HG02973 (cell line): ENCODE measurements around the gene TNFSF13B.
A peak's percentile ranks its signal among the peaks of the same experiment; 100 is the strongest.
"Not testable (repeated sequence)": the region's sequence is repeated elsewhere in the genome, so short reads cannot be mapped to it uniquely, and the experiment has no call there.

Experiments used
- ATAC-seq: cut with Tn5 transposase; IDR thresholded peaks from one replicate; pipeline ENCODE4 v1.9.1; 2021; ENCODE audit warnings: moderate library complexity; ENCODE audit not compliant: unreplicated experiment

Gene TNFSF13B

DNA sequence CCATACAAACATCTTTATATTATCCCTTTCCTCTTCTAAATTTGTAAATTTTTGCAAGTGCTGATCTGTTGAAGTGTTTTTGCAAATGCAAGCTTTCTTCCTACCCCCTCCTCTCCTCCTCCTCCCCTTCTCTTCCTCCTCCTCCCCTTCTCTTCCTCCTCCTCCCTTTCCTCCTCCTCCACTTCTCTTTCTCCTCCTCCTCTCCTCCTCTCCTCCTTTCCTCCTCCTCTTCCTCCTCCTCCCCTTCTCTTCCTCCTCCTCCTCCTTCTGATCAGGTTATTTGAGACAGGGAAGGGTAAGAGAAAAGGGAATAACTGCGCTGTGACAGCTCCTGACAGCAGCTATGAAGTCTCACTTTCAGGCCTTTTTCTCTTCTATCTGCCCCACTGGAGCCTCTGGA lies 8.9 kb downstream of the TNFSF13B start:
- ATAC-seq: no peak

DNA sequence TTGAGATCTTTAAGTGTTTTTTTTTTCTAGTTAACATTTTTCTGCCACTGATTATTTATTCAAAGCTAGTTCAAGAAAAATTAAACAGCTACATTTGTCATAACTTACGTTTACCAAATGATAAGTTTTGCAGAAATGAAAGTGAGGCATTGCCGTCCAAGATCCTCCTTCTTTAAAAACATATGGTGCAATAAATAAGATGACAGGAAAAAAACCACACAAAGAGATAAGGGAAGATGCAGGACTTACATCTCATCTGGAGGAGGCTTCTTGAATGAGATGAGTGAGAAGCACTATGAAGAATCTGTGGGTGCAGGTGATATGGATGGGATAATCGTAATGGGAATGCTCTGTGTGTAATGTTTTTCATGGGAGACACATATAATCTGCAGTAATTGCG lies 12.4 kb downstream of the TNFSF13B start:
- no peak for ATAC-seq

DNA sequence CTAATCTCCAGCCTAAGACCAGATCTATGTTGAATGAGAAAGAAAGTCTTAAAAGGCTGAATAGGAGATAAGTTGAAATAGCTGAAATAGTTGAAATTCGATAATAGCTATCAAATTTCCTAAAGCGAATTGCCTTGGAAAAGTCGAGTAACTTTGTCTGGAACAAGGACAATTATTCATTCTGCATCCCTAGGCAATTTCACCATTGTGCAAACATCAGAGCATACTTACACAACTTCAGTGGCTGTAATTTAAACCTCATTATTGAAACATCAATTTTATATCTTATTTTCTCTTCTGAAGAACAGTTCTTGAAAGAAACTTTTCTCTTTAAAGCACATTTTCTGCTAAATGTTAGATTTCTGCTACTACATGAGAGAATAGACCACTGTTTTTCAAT lies 13.6 kb downstream of the TNFSF13B start:
- ATAC-seq: no peak

DNA sequence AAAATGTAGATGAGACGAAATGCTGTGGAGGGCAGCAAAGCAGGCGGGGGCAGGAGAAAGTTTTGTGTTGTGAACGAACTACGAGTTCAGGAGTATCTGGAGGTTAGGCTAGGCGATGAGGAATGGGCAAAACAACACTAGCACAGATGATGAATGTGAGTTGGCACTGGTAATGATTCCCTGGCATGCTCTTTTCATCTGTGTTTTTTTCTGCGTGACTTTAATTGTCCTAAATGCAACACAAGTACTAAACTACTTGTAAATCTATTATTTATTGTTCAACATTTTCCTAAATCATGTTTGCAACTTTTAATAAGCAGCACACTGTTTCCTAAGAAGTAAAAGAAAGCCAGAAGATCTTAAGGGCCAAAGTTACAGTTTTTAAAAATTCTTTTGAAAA lies 19.2 kb downstream of the TNFSF13B start:
- ATAC-seq: no peak

DNA sequence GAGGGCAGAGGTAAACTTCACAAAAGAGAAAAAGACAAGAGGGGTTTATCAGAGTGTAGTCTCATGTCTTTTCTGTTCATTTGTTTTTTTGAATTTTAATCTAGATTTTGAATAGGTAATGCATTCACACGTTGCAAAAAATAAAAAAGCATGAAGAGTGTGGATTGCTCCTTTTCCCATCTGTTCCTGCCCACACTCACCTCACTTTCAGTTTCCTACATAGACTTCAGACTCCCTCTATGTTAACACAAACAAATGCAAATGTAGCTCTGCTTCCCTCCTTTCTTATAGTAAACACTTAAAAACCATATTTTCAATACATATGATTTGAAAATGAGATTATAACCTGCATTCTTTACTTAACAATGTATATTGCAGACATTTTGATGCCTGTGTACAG lies 20.3 kb downstream of the TNFSF13B start:
- no peak for ATAC-seq

DNA sequence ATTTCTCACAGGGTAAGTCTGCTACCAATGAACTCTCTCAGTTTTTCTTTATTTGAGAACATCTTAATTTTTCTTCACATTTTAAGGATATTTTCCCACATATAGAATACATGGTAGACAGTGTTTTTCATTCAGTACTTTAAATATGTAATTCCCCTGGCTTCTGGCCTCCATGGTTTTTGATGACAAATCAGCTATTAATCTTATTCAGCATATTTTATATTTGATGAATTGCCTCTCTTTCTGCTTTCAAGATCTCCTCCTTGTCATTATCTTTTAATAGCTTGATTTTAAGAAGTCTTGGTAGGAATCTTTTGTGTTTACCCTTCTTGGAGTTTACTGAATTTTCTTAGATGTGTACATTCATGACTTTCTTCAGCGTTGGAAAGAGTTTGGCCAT lies 27.6 kb downstream of the TNFSF13B start:
- no peak for ATAC-seq

DNA sequence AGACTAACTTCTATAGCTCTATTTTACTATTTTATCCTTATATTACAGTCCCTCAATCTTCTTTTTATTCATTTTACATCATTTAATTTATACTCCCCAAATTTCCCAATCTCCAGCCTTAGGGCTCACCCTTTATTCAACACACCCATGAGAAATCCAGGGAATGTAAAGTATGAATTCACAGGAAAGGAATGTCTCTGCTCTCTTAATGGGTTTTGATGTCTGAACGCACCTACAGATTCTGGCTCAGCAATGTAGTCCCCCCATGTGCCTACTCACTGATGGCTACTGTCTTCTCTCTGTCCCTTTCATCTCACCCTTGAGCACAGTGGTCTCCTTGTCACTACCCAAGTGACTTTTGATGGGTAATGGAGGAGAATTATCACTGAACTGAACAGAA lies 32.8 kb downstream of the TNFSF13B start:
- ATAC-seq: no peak

DNA sequence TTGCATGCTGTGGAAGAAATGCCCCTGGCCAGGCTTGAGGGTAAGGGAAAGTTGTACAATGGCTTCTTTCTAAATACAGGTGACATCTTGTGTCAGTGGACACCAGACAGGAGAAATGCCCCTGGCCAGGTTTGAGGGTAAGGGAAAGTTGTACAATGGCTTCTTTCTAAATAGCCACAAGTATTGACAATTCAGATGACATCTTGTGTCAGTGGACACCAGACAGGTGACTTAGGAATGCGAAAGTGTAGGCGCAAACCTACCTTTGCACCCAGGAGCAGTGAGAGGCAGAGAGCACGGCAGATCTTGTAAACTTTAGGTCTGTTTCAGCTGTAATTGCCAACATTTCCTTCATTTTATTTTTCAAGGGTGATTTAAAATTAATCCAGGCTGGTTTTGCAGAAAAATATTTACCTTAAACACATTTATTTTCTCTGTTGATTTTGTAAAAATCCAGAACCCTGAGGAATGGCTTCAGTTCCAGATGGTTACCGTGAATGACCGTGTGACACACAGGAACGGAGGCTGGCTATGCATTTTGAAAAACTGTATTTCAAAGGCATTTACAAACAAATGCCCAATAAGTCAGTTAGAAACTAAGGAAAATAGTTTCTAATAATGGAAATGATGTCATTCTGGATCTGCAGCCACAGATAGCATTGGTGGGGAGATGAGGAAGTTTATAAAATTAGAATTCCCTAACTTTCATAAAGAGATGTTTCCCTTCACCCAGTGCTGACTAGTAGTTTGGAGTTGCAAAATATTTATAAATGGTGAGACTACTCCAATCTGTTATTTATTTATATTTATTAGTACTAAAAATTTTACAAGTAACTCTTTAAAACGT lies 34.9 kb downstream of the TNFSF13B start:
- ATAC-seq: no peak

DNA sequence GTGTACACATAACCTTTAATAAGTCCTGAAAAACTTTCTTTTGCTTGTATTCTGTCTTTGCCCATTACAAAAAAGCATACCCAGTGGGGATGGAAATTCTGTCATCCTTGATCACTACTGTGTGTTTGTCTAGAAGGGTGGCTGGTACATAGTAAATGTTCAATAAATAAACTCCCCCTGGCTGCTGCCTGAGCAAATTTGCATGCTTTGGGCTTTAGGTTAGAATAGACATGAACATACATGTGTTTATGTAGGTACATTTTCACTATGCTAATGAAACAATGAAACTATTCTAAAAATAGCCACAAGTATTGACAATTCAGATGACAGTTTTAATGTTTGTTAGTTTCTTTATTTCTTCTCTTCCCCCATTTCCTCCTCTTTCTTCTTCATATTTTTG lies 36.1 kb downstream of the TNFSF13B start:
- ATAC-seq: peak; percentile 60

DNA sequence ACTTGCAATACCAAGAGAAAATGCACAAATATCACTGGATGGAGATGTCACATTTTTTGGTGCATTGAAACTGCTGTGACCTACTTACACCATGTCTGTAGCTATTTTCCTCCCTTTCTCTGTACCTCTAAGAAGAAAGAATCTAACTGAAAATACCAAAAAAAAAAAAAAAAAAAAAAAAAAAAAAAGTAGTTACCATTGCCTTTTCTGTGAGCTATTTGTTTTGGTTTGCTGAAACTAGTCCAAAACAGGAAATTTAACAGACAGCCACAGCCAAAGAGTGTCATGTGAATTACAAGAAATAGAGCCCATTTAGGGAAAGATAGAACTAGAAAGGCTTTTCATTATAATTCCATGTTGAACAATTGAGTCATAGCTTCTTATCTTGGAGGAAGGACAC lies 37.3 kb downstream of the TNFSF13B start:
- ATAC-seq: no peak

DNA sequence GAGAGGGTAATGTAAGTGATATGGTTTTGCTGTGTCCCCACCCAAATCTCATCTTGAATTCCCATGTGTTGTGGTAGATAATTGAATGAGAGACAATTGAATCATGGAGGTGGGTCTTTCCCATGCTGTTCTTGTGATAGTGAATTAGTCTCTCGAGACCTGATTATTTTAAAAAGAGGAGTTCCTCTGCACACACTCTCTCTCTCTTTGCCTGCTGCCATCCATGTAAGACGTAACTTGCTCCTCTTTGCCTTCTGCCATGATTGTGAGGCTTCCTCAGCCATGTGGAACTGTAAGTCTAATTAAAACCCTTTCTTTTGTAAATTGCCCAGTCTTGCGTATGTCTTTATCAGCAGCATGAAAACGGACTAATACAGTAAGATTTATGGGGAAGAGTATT lies 42.1 kb downstream of the TNFSF13B start:
- not testable (repeated sequence) for ATAC-seq

DNA sequence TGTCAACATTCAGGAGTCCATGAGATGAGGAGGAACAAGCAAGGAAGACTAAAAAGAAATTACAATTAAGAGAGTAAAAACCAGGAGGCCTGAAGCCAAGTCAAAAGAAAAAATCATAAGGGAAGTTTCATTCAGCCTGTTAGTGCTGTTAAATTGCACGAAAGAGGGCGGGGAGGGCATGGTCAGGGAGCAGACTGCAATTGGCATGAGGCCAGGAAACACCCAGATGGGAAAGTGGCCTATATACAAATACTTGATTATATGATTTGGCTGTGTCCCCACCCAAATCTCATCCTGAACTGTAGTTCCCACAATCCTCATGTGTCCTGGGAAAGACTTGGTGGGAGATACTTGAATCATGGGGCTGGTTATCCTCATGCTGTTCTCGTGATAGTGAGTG lies 43.9 kb downstream of the TNFSF13B start:
- no peak for ATAC-seq

DNA sequence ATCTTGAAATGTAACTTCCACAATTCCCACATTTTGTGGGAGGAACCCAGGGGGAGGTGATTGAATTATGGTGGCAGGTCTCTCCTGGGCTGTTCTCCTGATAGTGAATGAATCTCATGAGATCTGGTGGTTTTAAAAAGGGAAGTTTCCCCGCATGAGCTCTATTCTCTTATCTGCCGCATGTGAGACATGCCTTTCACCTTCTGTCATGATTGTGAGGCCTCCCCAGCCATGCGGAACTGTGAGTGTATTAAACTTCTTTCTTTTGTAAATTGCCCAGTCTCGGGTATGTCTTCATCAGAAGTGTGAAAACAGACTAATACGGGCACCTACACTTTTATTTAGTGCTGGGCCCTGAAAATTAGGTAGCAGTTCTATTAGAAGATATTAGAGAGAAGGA lies 45.8 kb downstream of the TNFSF13B start:
- peak; percentile 84 for ATAC-seq

DNA sequence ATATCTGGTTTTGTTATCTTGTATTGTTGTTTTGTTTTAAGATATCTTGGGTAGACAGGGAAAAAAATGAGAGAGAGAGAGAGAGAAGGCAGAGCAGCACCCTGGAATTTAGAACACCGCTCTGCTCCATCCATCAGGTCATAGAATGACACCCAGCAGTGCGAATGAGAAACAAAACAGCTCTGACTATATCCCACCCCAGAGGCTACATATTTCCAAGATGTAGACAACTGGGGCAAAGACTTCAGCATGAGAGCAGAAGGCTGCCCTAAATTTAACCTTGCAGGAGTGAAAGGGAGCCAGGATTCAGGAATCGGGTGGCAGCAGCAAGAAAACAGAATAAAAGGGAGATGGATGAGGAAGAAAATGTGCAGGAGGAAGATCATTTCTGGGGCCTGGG lies 46.5 kb downstream of the TNFSF13B start:
- ATAC-seq: no peak

DNA sequence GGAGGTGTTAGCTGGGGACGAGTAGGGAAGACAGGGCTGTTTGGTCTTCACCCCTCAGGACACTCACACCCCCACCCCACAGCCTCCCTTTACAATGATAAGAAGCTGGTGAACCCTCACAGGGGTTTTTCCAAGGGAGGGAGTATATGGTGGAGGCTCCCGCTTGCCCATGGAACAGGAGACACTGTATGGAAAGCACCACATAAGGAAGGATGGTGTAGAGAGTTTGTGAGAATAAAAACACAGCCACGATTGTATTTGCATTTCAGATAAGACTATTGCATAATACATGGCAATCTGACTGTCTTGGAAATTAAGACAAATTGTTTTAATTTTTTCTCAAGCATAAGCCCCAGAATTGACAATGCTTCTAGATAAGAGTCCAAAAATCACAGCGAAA lies 46.9 kb downstream of the TNFSF13B start:
- ATAC-seq: no peak

DNA sequence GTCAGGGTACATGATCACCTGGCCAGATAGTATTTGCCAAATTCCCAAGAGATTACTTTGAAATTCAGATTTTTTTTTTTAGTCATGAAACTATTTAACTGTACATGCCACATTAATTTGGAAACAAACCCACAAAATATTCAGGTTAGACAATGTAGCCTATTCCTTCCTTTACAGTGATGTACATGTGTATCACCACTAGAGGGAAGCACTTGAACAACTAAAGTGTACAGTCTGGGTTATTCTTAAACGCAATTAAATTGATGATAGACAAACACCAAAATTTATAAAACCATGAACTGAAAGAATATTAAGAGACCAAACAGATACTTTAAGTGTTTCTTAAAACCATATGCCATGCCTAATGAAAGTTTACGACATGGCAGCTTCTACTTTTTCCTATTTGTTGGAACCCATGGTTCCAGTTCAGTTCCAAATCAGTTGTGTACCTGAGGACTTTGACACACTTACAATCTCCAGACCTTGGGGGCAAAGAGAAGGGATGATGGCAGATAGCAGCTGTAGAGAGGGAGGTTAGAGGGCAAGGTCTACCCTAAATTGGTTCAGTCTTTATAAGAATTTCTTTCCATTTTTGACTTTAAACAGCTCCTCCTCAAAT lies 52.8 kb downstream of the TNFSF13B start:
- ATAC-seq: peak; percentile 86

DNA sequence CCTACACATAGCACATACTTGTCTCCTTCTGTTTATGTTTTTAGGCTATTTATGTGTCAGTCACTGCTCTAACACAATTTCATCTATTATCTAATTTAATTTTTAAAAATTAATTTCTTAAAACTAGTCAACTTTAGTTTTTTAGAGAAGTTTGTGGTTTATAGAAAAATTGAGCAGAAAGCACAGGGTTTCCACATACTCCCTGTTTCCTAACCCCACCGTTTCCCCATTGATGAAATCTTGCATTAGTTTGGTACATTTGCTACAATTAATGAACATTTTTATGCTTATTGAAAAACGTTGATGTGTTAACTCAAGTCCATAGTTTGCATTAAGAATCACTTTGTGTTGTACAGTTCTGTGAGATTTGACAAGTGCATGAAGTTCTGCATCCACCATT lies 53.5 kb downstream of the TNFSF13B start:
- ATAC-seq: no peak

DNA sequence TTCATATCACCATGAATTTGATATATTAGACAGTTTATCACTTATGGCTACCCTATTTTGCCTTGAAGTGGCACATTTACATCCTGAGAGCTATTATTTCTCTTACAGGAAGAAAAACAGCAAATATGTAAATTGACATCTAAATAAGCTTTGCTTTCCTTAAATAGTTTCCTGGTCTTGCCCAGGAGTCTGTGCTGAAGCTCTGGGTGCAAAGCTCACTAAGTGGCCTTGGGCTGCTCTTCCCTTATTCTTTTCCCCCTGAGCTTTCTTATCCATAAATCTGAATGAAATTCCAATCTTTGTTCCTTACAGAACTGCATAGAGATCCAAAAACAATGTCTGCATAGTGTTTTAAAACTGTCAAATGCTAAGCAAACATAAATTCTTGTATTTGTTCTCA lies 56.3 kb downstream of the TNFSF13B start:
- no peak for ATAC-seq

DNA sequence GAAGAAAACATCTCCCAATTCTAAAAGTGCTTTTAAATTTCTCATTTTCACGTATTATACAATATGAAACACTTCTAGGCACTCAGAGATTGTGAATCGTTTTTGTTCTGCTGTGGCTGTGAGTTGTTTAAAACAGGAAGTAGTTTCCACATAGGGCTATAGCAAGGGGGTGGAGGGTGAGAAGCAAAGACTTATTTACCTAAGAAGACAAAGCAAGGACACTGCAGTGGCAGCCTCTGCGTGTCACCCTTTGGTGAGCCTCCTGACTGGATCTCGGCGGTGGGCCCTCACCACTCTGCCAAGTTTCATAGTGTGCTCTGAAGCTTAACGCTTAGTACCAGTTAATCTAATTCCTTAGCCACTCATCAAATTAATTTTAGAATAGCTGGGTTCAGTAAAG lies 56.8 kb downstream of the TNFSF13B start:
- ATAC-seq: peak; percentile 71

DNA sequence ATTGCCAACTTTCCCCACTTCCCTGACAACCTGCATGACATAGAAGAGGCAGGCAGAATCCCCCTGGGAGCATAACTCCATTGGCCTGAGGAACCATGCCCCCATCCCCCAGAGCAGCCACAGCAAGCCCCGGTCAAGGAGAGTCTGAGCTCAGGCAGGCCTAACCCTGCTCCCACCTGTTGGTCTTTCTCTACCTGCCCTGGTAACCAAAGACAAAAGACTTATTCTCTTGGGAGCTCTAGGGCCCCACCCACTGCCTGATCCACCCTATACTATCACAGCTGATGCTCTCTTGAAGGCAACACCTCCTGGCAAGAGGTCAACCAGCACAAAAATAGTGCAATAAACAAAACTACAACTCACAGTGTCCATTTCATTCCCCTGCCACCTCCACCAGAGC lies 59.3 kb downstream of the TNFSF13B start:
- ATAC-seq: no peak

DNA sequence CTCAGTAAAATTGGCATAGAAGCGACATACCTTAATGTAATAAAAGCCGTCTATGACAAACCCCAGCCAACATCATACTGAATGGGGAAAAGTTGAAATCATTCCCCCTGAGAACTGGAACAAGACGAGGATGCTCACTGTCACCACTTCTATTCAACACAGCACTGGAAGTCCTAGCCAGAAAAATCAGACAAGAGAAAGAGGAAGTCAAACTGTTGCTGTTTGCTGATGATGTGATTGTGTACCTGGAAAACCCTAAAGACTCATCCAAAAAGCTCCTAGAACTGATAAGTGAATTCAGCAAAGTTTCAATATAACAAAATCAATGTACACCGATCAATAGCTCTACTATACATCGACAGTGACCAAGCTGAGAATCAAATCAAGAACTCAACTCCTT lies 63.3 kb downstream of the TNFSF13B start:
- ATAC-seq: no peak

DNA sequence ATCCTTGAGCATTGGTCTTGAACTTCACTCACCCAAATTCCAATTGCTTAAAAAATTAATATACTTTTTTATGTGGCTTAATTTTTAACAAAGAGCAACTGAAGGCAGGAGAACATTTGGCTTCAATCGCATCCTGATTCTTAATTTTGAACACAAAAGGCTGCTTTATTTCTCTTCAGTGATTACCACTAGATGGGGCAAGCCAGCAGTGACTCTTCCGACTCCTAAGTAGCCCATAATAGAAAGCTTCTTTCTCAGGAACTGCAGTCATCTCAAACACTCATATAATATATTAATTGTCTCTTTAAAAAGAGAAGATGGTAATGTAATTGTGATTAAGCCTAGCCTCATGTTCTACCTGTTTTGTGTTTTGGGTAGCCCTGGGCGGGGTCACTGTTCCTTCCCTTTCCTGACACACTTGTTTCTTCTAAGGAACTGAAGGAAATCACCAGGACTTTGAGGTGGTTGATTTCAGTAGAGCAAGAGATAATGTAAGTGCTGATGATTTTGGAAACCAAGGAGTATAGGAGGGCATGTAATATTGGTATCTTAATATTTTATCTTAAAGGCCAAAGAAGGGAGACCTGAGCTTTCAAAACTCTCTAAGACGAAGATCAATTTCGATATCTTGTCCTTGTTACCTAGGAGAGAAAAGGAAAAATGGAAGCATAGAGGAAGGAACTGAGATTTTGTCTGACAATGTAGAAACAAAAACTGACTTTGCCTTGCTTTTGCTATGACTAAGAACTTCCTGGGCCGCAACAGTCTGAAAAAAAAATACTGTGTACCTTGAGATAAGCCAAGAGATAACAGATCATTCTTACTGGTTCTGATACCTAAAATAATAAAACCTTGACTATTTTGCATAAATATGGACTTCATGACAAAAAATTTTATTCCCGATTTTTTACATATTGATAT lies 73.1 kb downstream of the TNFSF13B start:
- ATAC-seq: peak; percentile 64
